CD14-positive monocyte (primary cell): ENCODE data around the gene ERMARD. TPM values are rescaled to one million over a fixed set of nuclear protein-coding genes. Genes with fewer than 3 reads are reported as not detected.

Experiments
- DNase-seq, 3 donors: peaks; one replicate each; pipeline ENCODE4 v3.0.0-alpha.2; 2011 to 2022
- H2AFZ ChIP-seq: 2 replicates; pipeline ENCODE4 v1.6.0; 2012; ENCODE audit warnings: mild to moderate bottlenecking, low read depth, low read length, inconsistent platforms; ENCODE audit not compliant: insufficient read depth, poor library complexity, severe bottlenecking
- H3K27ac ChIP-seq, 2 donors: 1 replicate in 1 of 2; 2 replicates in 1 of 2; pipeline ENCODE4 v1.5.1; 2012 to 2013; ENCODE audit warnings: low read length in 2 of 2, control low read depth in 1 of 2, inconsistent platforms in 1 of 2, low read depth in 1 of 2, mild to moderate bottlenecking in 1 of 2
- H3K27me3 ChIP-seq, 2 donors: one replicate each; pipeline versions ENCODE4 v1.6.0 to v1.6.1; 2011 to 2013; ENCODE audit warnings: low read length in 2 of 2; ENCODE audit not compliant: control insufficient read depth in 2 of 2, insufficient read depth in 2 of 2
- H3K36me3 ChIP-seq, 2 donors: replicated peaks in 1 of 2; 1 replicate in 1 of 2; 2 replicates in 1 of 2; pipeline versions ENCODE4 v1.5.1 to v1.6.1; 2012 to 2013; ENCODE audit warnings: low read length in 2 of 2, control low read depth in 1 of 2, inconsistent platforms in 1 of 2, mild to moderate bottlenecking in 1 of 2; ENCODE audit not compliant: insufficient read depth in 2 of 2, control insufficient read depth in 1 of 2
- H3K4me1 ChIP-seq, 2 donors: 1 replicate in 1 of 2; 2 replicates in 1 of 2; pipeline versions ENCODE4 v1.5.1 to v1.6.1; 2012 to 2013; ENCODE audit warnings: low read length in 2 of 2, control low read depth in 1 of 2, inconsistent platforms in 1 of 2, mild to moderate bottlenecking in 1 of 2, moderate library complexity in 1 of 2; ENCODE audit not compliant: insufficient read depth in 2 of 2, control insufficient read depth in 1 of 2
- H3K4me2 ChIP-seq: replicated peaks from 2 replicates; pipeline ENCODE3; 2012; ENCODE audit warnings: low read length, moderate library complexity, mild to moderate bottlenecking; ENCODE audit not compliant: poor library complexity, severe bottlenecking; ENCODE audit errors: extremely low read depth
- H3K4me3 ChIP-seq, 3 experiments: fragments of 200-600 bp in 1 of 3; sonication (generic) in 1 of 3; replicated peaks in 1 of 3; 1 replicate in 2 of 3; 2 replicates in 1 of 3; pipeline ENCODE4 v1.5.1; 2011 to 2013; ENCODE audit warnings: low read length in 3 of 3, mild to moderate bottlenecking in 3 of 3, control low read depth in 2 of 3, low read depth in 2 of 3, inconsistent platforms in 1 of 3, moderate library complexity in 1 of 3
- H3K79me2 ChIP-seq: 2 replicates; pipeline ENCODE4 v1.6.0; 2012; ENCODE audit warnings: mild to moderate bottlenecking, control low read depth, inconsistent platforms, low read length, moderate library complexity; ENCODE audit not compliant: insufficient read depth
- H3K9ac ChIP-seq: 2 replicates; pipeline ENCODE4 v1.6.0; 2017; ENCODE audit warnings: low read length, mild to moderate bottlenecking; ENCODE audit not compliant: insufficient read depth, poor library complexity, severe bottlenecking
- H3K9me3 ChIP-seq, 2 donors: replicated peaks in 1 of 2; 1 replicate in 1 of 2; 2 replicates in 1 of 2; pipeline versions ENCODE4 v1.5.1 to v1.6.1; 2012 to 2013; ENCODE audit warnings: low read length in 2 of 2, control low read depth in 1 of 2; ENCODE audit not compliant: control insufficient read depth in 1 of 2, insufficient read depth in 1 of 2
- H4K20me1 ChIP-seq: 2 replicates; pipeline ENCODE4 v1.6.0; 2012; ENCODE audit warnings: mild to moderate bottlenecking, low read length, control low read depth, moderate library complexity; ENCODE audit not compliant: insufficient read depth
- H3K27ac Mint-ChIP-seq, 7 donors: one replicate each; pipeline ENCODE4 v1.8.0; 2020; ENCODE audit warnings: mild to moderate bottlenecking in 7 of 7, mixed read lengths in 7 of 7, moderate library complexity in 6 of 7, inconsistent platforms in 2 of 7
- H3K27me3 Mint-ChIP-seq, 3 donors: one replicate each; pipeline ENCODE4 v1.8.0; 2021 to 2022; ENCODE audit warnings: low read depth in 3 of 3, mild to moderate bottlenecking in 3 of 3, mixed read lengths in 3 of 3, moderate library complexity in 3 of 3, inconsistent platforms in 1 of 3
- H3K36me3 Mint-ChIP-seq, 2 donors: one replicate each; pipeline ENCODE4 v1.8.0; 2020; ENCODE audit warnings: mixed read lengths in 2 of 2, inconsistent platforms in 1 of 2, mild to moderate bottlenecking in 1 of 2
- H3K4me1 Mint-ChIP-seq: one replicate; pipeline ENCODE4 v1.8.0; 2020; ENCODE audit warnings: mild to moderate bottlenecking, mixed read lengths
- H3K4me3 Mint-ChIP-seq, 2 donors: one replicate each; pipeline ENCODE4 v1.8.0; 2020; ENCODE audit warnings: mild to moderate bottlenecking in 2 of 2, mixed read lengths in 2 of 2, moderate library complexity in 1 of 2
- H3K9me3 Mint-ChIP-seq, 7 donors: one replicate each; pipeline ENCODE4 v1.8.0; 2020 to 2022; ENCODE audit warnings: mixed read lengths in 7 of 7, mild to moderate bottlenecking in 6 of 7, moderate library complexity in 6 of 7, inconsistent platforms in 2 of 7
- CTCF ChIP-seq: fragments of 200-600 bp; IDR thresholded peaks from one replicate; pipeline ENCODE4 v1.8.0; 2022; ENCODE audit warnings: antibody characterized with exemption, mild to moderate bottlenecking
- WGBS: methylation state at CpG from one replicate; pipeline ENCODE4 v1.1.5; 2013; ENCODE audit warnings: missing lambda C conversion rate; ENCODE audit not compliant: insufficient coverage; 5-methylcytosine and 5-hydroxymethylcytosine counted together
- intact Hi-C, 2 donors: fragments of 100-400 bp; cut with micrococcal nuclease; formaldehyde crosslinking; loops; one replicate each; pipeline versions ENCODE4 v1.15.0 to v1.15.1; 2023
- polyA plus RNA-seq, 3 donors: library from polyadenylated mRNA; depleted of rRNA in 1 of 3; unstranded in 2 of 3; stranded (reverse) in 1 of 3; fragments of 300-500 nt in 2 of 3; fragments of >200 nt in 1 of 3; fragmentation: Illumina TruSeq in 2 of 3; gene quantifications; 1 replicate in 2 of 3; 2 replicates in 1 of 3; pipeline ENCODE4 v1.2.3, GENCODE V29; 2012 to 2021

The ERMARD gene
- polyA plus RNA-seq, 3 donors, result 10.6 to 33.0 (median 11.2) TPM

- H3K36me3 ChIP-seq, result no peaks in the 10 kb centered on the region
- Mint-ChIP-seq H3K9me3 (no peaks in the 10 kb centered on the region), H3K27me3 (peaks cover 6 to 19% (median 10%) of the 10 kb centered on the region in 3 donors), H3K4me3 (no peak overlapping the region), H3K4me1 (peaks cover 4% of the 10 kb centered on the region), H3K36me3 (no peaks in the 10 kb centered on the region), H3K27ac (no peak overlapping the region)
- H3K27me3 ChIP-seq, result no peaks in the 10 kb centered on the region
- no peaks in the 10 kb centered on the region for H4K20me1 ChIP-seq
- H3K9ac ChIP-seq, result no peak overlapping the region
- intact Hi-C loops, result no loop called here
- H3K9me3 ChIP-seq, result no peaks in the 10 kb centered on the region
- WGBS, result 75% methylated on average over 3 of the region's 3 CpGs
- no peaks in the 10 kb centered on the region for H3K4me1 ChIP-seq
- H3K27ac ChIP-seq, result no peak overlapping the region
- no peak for TF ChIP-seq CTCF
- no peak overlapping the region for H3K4me3 ChIP-seq
- no peak overlapping the region for H2AFZ ChIP-seq
- no peak for DNase-seq
- no peaks in the 10 kb centered on the region for H3K79me2 ChIP-seq
- no peak overlapping the region for H3K4me2 ChIP-seq
These were observed 52.5 kb downstream of the ERMARD start for GRCh38 chr6:169803816-169804340.

- Histone ChIP-seq H3K4me2 (no peak overlapping the region), H4K20me1 (no peaks in the 10 kb centered on the region), H3K27ac (no peak overlapping the region), H3K27me3 (no peaks in the 10 kb centered on the region), H3K79me2 (no peaks in the 10 kb centered on the region), H2AFZ (no peak overlapping the region), H3K4me3 (no peak overlapping the region), H3K9ac (no peak overlapping the region), H3K36me3 (no peaks in the 10 kb centered on the region), H3K4me1 (no peaks in the 10 kb centered on the region), H3K9me3 (no peaks in the 10 kb centered on the region)
- Mint-ChIP-seq H3K27me3 (peaks cover 6 to 18% (median 10%) of the 10 kb centered on the region in 3 donors), H3K4me1 (peaks cover 4% of the 10 kb centered on the region), H3K9me3 (no peaks in the 10 kb centered on the region), H3K4me3 (no peak overlapping the region), H3K27ac (no peak overlapping the region), H3K36me3 (no peaks in the 10 kb centered on the region)
- no peak for DNase-seq
- TF ChIP-seq CTCF, result no peak
- intact Hi-C loops, result no loop called here
These were observed 53.0 kb downstream of the ERMARD start for GRCh38 chr6:169804427-169804826.
